IMR-90 (cell line): ENCODE data around the gene ENDOD1. TPM values are rescaled to one million over a fixed set of nuclear protein-coding genes. Genes with fewer than 3 reads are reported as not detected.

Experiments used
- ATAC-seq: fragments of 200-7000 bp; cut with Tn5 transposase; 2 replicates; pipeline ENCODE4 v1.9.1; 2020; ENCODE audit warnings: low read depth, mild to moderate bottlenecking, moderate library complexity
- BruUV-seq: library from RNA; stranded (reverse); fragments of 400-500 nt; replicated peaks from 2 replicates; lab custom pipeline; 2021; lab: Mats Ljungman, UMichigan
- CTCF ChIA-PET: fragments of 300-600 bp; formaldehyde crosslinking; extraction: SDS; loops from one replicate; lab custom pipeline; 2021; ENCODE audit warnings: antibody characterized with exemption; lab: Yijun Ruan, JAX
- POLR2A ChIA-PET: fragments of 300-600 bp; sonication (Branson Sonifier 250); formaldehyde crosslinking; loops from one replicate; lab custom pipeline; 2022; ENCODE audit warnings: antibody characterized with exemption; ENCODE audit not compliant: unreplicated experiment; lab: Charles Lee
- DNase-seq: peaks from one replicate; pipeline ENCODE4 v3.0.0; 2013
- H2AFZ ChIP-seq: replicated peaks from 2 replicates; pipeline ENCODE3; 2013; ENCODE audit warnings: low read length, mild to moderate bottlenecking; ENCODE audit not compliant: poor library complexity
- H2AK5ac ChIP-seq: 2 replicates; pipeline ENCODE4 v1.6.1; 2013; ENCODE audit warnings: low read depth, low read length, inconsistent platforms
- H2AK9ac ChIP-seq: replicated peaks from 2 replicates; pipeline ENCODE3; 2013; ENCODE audit warnings: mild to moderate bottlenecking, low read depth, low read length, moderate library complexity; ENCODE audit not compliant: poor library complexity
- H2BK120ac ChIP-seq: 2 replicates; pipeline ENCODE4 v1.6.1; 2013; ENCODE audit warnings: low read depth, low read length, inconsistent platforms
- H2BK15ac ChIP-seq: 3 replicates; pipeline ENCODE4 v1.6.1; 2013; ENCODE audit warnings: low read depth, low read length, inconsistent platforms
- H2BK20ac ChIP-seq: 2 replicates; pipeline ENCODE4 v1.6.1; 2013; ENCODE audit warnings: low read depth, mild to moderate bottlenecking, inconsistent platforms, low read length, moderate library complexity
- H2BK5ac ChIP-seq: 2 replicates; pipeline ENCODE4 v1.6.1; 2013; ENCODE audit warnings: mild to moderate bottlenecking, low read depth, low read length, inconsistent platforms; ENCODE audit not compliant: poor library complexity, severe bottlenecking
- H3K14ac ChIP-seq: replicated peaks from 2 replicates; pipeline ENCODE4 v1.6.1; 2013; ENCODE audit warnings: low read depth, low read length, inconsistent platforms
- H3K18ac ChIP-seq: 2 replicates; pipeline ENCODE4 v1.6.1; 2013; ENCODE audit warnings: low read depth, low read length, control low read depth
- H3K23ac ChIP-seq: 2 replicates; pipeline ENCODE4 v1.6.1; 2013; ENCODE audit warnings: low read depth, low read length, inconsistent platforms
- H3K27ac ChIP-seq: 2 replicates; pipeline ENCODE4 v1.5.1; 2013; ENCODE audit warnings: mild to moderate bottlenecking, control low read depth, low read length; ENCODE audit not compliant: insufficient read depth
- H3K27me3 ChIP-seq: 2 replicates; pipeline ENCODE4 v1.6.1; 2013; ENCODE audit warnings: low read length; ENCODE audit not compliant: control insufficient read depth, insufficient read depth
- H3K36me3 ChIP-seq: 2 replicates; pipeline ENCODE4 v1.6.1; 2013; ENCODE audit warnings: low read length, mixed read lengths; ENCODE audit not compliant: control insufficient read depth, insufficient read depth
- H3K4ac ChIP-seq: 2 replicates; pipeline ENCODE4 v1.6.1; 2013; ENCODE audit warnings: low read depth, low read length, inconsistent platforms
- H3K4me1 ChIP-seq: 2 replicates; pipeline ENCODE4 v1.6.1; 2013; ENCODE audit warnings: low read length, mixed read lengths; ENCODE audit not compliant: control insufficient read depth, insufficient read depth
- H3K4me2 ChIP-seq: 2 replicates; pipeline ENCODE4 v1.6.1; 2013; ENCODE audit warnings: low read depth, mild to moderate bottlenecking, control low read depth, low read length, moderate library complexity
- H3K4me3 ChIP-seq: 2 replicates; pipeline ENCODE4 v1.5.1; 2013; ENCODE audit warnings: low read depth, mild to moderate bottlenecking, control low read depth, low read length, moderate library complexity; ENCODE audit not compliant: insufficient read depth
- H3K56ac ChIP-seq: 2 replicates; pipeline ENCODE4 v1.6.1; 2013; ENCODE audit warnings: low read length, inconsistent platforms; ENCODE audit not compliant: insufficient read depth; ENCODE audit errors: extremely low read depth
- H3K79me1 ChIP-seq, 2 experiments: 2 replicates each; pipeline ENCODE4 v1.6.1; 2013; ENCODE audit warnings: low read length in 2 of 2, inconsistent platforms in 1 of 2, low read depth in 1 of 2
- H3K9ac ChIP-seq: 2 replicates; pipeline ENCODE4 v1.6.1; 2013; ENCODE audit warnings: low read depth, low read length, control low read depth
- H3K9me1 ChIP-seq: 2 replicates; pipeline ENCODE4 v1.6.1; 2013; ENCODE audit warnings: low read length, inconsistent platforms; ENCODE audit not compliant: insufficient read depth
- H3K9me3 ChIP-seq: 2 replicates; pipeline ENCODE4 v1.6.1; 2013; ENCODE audit warnings: low read length; ENCODE audit not compliant: control insufficient read depth, insufficient read depth
- H4K20me1 ChIP-seq: 2 replicates; pipeline ENCODE4 v1.6.1; 2013; ENCODE audit warnings: low read length, inconsistent platforms; ENCODE audit not compliant: insufficient read depth
- H4K5ac ChIP-seq: 2 replicates; pipeline ENCODE4 v1.6.1; 2013; ENCODE audit warnings: mild to moderate bottlenecking, low read depth, low read length, control low read depth
- H4K8ac ChIP-seq, 2 experiments: 2 replicates each; pipeline ENCODE4 v1.6.1; 2013; ENCODE audit warnings: low read depth in 2 of 2, low read length in 2 of 2, control low read depth in 1 of 2, inconsistent platforms in 1 of 2
- H4K91ac ChIP-seq: 2 replicates; pipeline ENCODE4 v1.6.1; 2013; ENCODE audit warnings: low read depth, low read length, inconsistent platforms; ENCODE audit not compliant: insufficient read depth
- MAFK ChIP-seq: IDR thresholded peaks from 2 replicates; pipeline ENCODE4 v1.6.1; 2012; ENCODE audit warnings: low read depth, low read length, improper control_type of control experiment
- MXI1 ChIP-seq: IDR thresholded peaks from 2 replicates; pipeline ENCODE4 v1.6.1; 2012; ENCODE audit warnings: low read depth, mild to moderate bottlenecking, low read length, moderate library complexity, borderline replicate concordance
- WGBS, 2 experiments: methylation state at CpG; one replicate each; pipeline versions ENCODE4 v1.1.5 to v1.1.7; 2013; ENCODE audit warnings: missing lambda C conversion rate in 2 of 2; ENCODE audit not compliant: insufficient read length in 1 of 2; ENCODE audit errors: extremely low coverage in 2 of 2; 5-methylcytosine and 5-hydroxymethylcytosine counted together
- dilution Hi-C: fragments of 300-500 bp; cut with HindIII; formaldehyde crosslinking; loops from one replicate; pipeline ENCODE4 v1.14.3; 2018; ENCODE audit warnings: low sequenced_read_pairs; ENCODE audit not compliant: unreplicated experiment
- in situ Hi-C: fragments of 300-500 bp; cut with MboI; formaldehyde crosslinking; loops from 3 replicates; pipeline ENCODE4 v1.14.3; 2019; ENCODE audit warnings: low sequenced_read_pairs, inconsistent platforms, mixed read lengths
- intact Hi-C: fragments of 100-400 bp; cut with micrococcal nuclease; formaldehyde crosslinking; loops from 2 replicates; pipeline ENCODE4 v1.10.0; 2022
- polyA plus RNA-seq, 3 experiments: library from polyadenylated mRNA; depleted of rRNA; stranded (reverse); fragments of >200 nt; gene quantifications; 2 replicates each; pipeline ENCODE4 v1.2.3, GENCODE V29; 2012; ENCODE audit warnings: low replicate concordance in 1 of 3
- total RNA-seq: library from RNA; depleted of rRNA; stranded (reverse); fragments of >200 nt; gene quantifications from 2 replicates; pipeline ENCODE4 v1.2.3, GENCODE V29; 2012

Gene ENDOD1
- total and polyA plus RNA-seq, 2 of the 4 experiments (the other 2 are of a cell fraction): 7.0 to 17.6 TPM

DNA sequence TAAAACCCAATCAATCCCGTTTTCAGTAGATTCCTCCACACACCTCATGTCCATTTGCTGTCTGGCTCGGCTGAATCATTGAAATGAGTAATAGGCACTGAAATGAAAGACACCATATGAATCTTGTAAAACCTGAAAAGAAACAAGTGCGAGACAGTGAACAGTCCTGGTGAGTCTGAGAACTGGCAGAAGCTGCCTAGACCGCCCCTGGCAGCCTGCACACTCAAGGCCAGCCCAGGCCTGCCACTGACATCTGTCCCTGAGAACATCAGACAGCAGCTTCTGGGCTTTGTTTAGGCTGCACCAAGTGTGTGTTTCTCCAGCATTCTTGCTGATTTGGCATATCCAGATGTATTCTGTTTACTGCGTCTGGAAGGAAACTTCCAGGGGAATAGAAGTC lies 44.8 kb downstream of the ENDOD1 start:
- H3K27me3 ChIP-seq: no peaks in the 10 kb centered on the region; the same call in 1 of the 2 replicates
- peaks cover 2% of the 10 kb centered on the region for H3K4me1 ChIP-seq
- in situ Hi-C loops (no loop called here), dilution Hi-C loops (no loop called here), intact Hi-C loops (loop anchor here (10.0 kb wide), 1 partner anchor 160 kb away; the partner anchor contains the start of genes CWC15 and KDM4D)
- H2BK20ac ChIP-seq: no peak overlapping the region
- H4K20me1 ChIP-seq: no peaks in the 10 kb centered on the region
- no peak overlapping the region for H4K91ac ChIP-seq
- no peak overlapping the region for H3K4me3 ChIP-seq
- H2BK120ac ChIP-seq: no peak overlapping the region
- no peak overlapping the region for H2BK5ac ChIP-seq
- no CpG with 5 or more reads among the region's 5 CpGs for WGBS, 2 experiments
- no peak for TF ChIP-seq MXI1
- TF ChIP-seq MAFK: peak; percentile 34
- DNase-seq (peak; percentile 51), ATAC-seq (peak; percentile 56)
- H2AK9ac ChIP-seq: no peak overlapping the region
- H2AK5ac ChIP-seq: no peak overlapping the region
- H3K14ac ChIP-seq: no peak overlapping the region
- no peaks in the 10 kb centered on the region for H3K9me3 ChIP-seq
- H4K5ac ChIP-seq: no peak overlapping the region
- no peak overlapping the region for H4K8ac ChIP-seq
- no peaks in the 10 kb centered on the region for H3K79me1 ChIP-seq
- peak overlapping the region; percentile 30 for H3K4me2 ChIP-seq
- no peak overlapping the region for H3K56ac ChIP-seq
- no peak overlapping the region for H3K27ac ChIP-seq
- ChIA-PET POLR2A (no interaction called here), CTCF (no interaction called here)
- no peak overlapping the region for H3K18ac ChIP-seq
- H3K9ac ChIP-seq: no peak overlapping the region
- no peaks in the 10 kb centered on the region for H3K36me3 ChIP-seq
- H3K4ac ChIP-seq: no peak overlapping the region; the same call in 1 of the 2 replicates
- no peak overlapping the region for H2BK15ac ChIP-seq
- no peak overlapping the region for H3K23ac ChIP-seq
- no peaks in the 10 kb centered on the region; the same call in 1 of the 2 replicates for H3K9me1 ChIP-seq
- H2AFZ ChIP-seq: peak overlapping the region; percentile 47
- BruUV-seq: no TSS peak
